KOPT-K1 (cell line): ENCODE data around the gene PIH1D1.

Experiments used
- H3K27ac ChIP-seq: fragments of 200-600 bp; sonication (generic); 2 replicates; pipeline ENCODE4 v1.5.1; 2016; ENCODE audit warnings: antibody characterized with exemption, mild to moderate bottlenecking, low read depth, low read length; ENCODE audit not compliant: poor library complexity, severe bottlenecking
- H3K36me3 ChIP-seq: fragments of 200-600 bp; sonication (generic); 2 replicates; pipeline ENCODE4 v1.5.1; 2017; ENCODE audit warnings: antibody characterized with exemption, mild to moderate bottlenecking, low read length, moderate library complexity; ENCODE audit not compliant: insufficient read depth
- H3K9me3 ChIP-seq: fragments of 200-600 bp; sonication (generic); 2 replicates; pipeline ENCODE4 v1.5.1; 2017; ENCODE audit warnings: antibody characterized with exemption, low read length, mild to moderate bottlenecking; ENCODE audit not compliant: insufficient read depth, poor library complexity, severe bottlenecking

PIH1D1 gene

DNA sequence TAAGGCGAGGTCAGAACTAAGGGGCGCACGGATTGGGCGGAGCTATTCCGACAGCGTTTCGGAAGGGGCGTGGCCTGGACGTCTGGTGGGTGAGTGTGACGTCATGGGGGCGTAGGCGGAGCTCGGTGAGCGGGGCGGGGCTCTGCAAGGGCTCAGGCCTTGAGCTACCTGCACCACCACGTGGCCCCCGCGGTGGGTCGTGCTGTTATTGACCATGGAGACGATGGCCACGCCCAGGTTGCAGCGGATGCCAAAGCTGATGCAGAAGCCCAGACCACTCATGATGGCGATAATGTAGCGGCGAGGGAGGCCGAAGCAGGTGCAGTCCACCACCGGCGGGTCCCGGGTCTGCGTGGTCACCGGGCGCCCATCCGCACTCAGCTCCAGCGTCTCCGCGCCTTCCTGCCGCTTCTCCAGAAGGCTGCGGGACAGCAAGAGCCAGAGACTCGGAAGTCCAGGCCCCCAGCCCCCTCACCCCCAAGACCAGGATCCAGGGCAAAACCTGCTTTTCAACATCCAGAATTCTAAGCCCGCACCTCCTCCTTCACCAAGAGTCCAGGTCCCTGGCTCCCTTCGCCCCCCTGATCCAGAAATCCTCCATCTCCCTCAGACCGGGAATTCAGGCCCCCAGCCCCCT lies 15.1 kb downstream of the PIH1D1 start:
- no peak overlapping the region for H3K27ac ChIP-seq

GRCh38 chr19:49435670-49436069 lies 15.9 kb downstream of the PIH1D1 start:
- Histone ChIP-seq H3K36me3 (no peaks in the 10 kb centered on the region), H3K9me3 (no peaks in the 10 kb centered on the region), H3K27ac (no peak overlapping the region)

More for the DNA sequence above, 15.1 kb downstream of the PIH1D1 start:
- Histone ChIP-seq H3K36me3 (no peaks in the 10 kb centered on the region), H3K9me3 (no peaks in the 10 kb centered on the region)

DNA sequence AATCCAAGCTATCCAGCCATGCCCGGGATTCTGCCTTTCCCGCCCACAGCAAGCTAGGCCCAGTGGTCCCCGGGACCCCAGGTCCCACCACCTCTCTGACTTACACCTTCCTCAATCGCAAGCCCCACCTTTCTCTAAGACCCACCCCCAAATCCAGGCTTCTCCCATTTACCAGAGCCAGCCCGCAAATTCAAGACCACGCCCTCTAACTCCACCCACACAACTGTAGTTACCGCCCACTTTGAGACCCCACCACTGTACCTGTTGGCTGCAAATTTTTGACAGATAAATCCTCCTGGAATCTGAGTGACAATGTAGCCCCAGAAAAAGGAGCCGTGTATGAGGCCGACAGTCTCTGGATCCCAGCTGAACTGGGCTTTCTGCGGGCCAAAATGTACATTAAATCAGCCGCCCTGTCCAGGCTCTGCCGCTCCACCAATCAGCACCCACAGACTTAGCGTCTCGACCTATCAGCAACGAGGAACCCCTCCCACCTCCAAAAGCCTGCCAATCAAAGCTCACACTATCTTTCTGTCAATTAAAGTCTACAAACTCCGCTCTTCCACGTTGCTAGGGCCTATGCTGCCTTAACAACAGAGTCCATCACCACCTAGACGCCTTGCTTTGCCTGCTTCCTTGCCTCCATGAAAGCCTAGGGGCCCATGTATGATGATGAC lies 16.6 kb downstream of the PIH1D1 start:
- no peak overlapping the region for H3K27ac ChIP-seq
- no peaks in the 10 kb centered on the region for H3K9me3 ChIP-seq
- no peaks in the 10 kb centered on the region for H3K36me3 ChIP-seq

DNA sequence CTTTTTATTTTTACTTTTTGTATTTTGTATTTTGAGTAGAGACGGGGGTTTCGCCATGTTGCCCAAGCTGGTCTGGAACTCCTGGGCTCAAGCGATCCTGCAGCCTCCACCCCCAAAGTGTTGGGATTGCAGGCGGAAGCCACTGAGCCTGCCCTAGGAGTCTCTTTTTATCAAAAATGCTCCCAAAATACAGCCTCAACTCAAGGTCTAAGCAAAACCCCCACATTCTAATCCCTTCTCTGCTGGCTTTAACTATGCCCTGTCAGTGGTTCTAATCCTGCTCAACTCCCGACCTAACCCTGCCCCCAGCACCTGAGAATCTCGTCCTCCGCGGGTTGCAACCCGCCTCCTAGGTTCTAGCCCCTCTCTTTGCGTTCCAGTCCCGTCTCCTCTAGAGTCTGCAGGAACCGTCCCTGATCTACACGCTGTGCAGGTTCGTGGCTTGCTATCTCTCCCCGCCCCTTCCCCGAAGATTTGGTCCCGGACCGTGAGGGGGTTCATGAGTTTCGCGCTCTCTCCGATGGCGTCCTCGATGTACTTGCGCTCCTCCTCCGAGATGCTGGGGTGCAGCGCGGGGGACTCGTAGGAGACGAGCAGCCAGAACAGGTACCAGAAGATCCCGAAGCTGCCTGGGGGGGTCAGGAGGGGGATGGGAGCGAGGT lies 18.2 kb downstream of the PIH1D1 start:
- H3K27ac ChIP-seq: no peak overlapping the region
- no peaks in the 10 kb centered on the region for H3K9me3 ChIP-seq
- H3K36me3 ChIP-seq: no peaks in the 10 kb centered on the region

DNA sequence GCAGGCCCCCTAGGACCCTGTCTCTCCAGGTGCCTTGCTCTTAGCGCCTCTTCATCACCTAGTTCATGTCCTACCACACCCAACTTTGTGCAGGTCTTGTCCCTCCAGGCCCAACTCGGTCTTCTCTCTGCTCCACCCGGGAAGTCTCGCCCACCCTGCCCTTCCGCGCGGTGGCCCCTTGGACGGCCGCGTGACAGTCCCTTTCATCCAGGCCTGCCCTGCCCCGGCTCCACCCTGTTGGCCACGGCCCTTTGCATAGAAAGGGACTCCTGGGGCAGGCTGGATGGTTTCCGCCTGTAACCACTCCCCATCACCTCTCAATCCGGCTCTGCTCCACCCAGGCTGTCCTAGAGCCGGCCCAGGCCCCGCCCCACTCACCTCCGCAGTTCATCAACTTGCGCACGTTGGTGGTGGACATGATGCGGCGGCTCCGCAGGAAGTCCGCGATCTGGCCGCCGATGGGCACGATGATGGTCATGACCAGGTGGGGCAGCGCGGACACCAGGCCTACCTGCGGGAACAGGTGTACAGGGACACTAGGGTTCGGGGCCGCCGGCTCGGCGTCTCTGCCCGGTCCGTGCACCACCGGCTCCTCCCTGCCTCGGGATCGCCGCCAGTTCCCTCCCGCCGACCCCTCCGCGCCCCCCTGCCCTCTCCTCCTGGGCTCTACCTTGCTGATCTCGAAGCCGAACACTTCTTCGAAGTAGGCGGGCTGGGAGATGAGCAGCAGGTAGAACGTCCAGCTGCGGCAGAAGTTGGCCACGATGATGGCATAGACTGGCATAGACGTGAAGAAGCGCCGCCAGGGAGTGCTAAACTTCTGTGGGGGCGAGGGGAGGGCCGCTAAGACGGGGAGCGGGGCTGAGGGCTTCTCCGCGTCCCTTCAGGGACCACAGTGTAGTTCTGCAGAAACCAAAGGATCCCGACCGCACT lies 19.2 kb downstream of the PIH1D1 start:
- Histone ChIP-seq H3K27ac (no peak overlapping the region), H3K9me3 (no peaks in the 10 kb centered on the region), H3K36me3 (no peaks in the 10 kb centered on the region)

DNA sequence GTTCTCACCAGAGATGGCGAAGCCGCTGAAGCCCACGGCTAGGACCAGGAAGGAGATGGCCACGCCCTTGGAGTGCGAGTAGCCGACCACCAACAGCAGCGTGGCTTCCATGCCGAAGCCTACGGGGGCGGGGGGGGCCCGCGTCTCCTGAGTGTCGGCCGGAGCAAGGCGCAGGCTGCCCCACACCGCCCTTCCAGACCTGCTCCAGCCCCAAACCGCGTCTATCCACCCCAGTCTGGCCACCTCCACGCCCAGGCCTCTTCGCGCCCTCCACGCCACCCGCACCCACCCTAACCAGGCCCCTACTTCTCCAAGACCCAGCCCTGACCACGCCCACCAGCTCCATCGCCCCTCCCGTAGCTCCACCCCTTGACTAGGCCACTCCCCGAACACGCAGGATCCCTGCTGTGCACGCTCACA lies 20.3 kb downstream of the PIH1D1 start:
- Histone ChIP-seq H3K27ac (no peak overlapping the region), H3K36me3 (no peaks in the 10 kb centered on the region), H3K9me3 (no peaks in the 10 kb centered on the region)

- Histone ChIP-seq H3K9me3 (no peaks in the 10 kb centered on the region), H3K27ac (no peak overlapping the region), H3K36me3 (no peaks in the 10 kb centered on the region)
These were observed 20.8 kb downstream of the PIH1D1 start for GRCh38 chr19:49430678-49431329.

DNA sequence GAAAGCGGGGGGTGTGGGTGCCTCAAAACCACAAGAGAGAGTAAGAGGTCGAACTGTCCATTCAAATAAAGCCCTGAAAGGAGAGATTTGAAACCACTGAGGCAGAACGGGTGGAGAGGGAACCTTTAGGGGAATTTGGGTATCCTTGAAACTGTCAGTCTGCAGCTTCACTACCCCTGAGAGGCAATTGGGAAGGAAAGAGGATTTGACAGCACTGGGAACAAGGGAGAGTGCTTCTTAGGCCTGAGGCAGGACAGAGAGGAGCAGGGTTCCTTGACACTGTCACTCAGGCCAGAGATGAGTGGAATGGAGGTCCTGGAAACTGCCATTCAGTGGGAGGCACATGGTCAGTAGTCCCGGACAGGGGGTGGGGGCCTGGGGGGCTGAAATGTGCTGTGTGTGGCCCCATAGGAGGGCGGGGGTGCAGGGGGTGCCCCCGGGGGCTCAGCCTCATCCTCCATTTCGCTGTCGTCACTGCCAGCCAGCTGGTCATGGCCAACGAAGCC lies 21.4 kb downstream of the PIH1D1 start:
- H3K9me3 ChIP-seq: no peaks in the 10 kb centered on the region
- no peaks in the 10 kb centered on the region for H3K36me3 ChIP-seq
- no peak overlapping the region for H3K27ac ChIP-seq

GRCh38 chr19:49428547-49429451 lies 22.8 kb downstream of the PIH1D1 start:
- Histone ChIP-seq H3K36me3 (no peaks in the 10 kb centered on the region), H3K27ac (no peak overlapping the region), H3K9me3 (no peaks in the 10 kb centered on the region)

- no peaks in the 10 kb centered on the region for H3K36me3 ChIP-seq
- no peaks in the 10 kb centered on the region for H3K9me3 ChIP-seq
- no peak overlapping the region for H3K27ac ChIP-seq
These were observed 23.6 kb downstream of the PIH1D1 start for GRCh38 chr19:49427855-49428546.

GRCh38 chr19:49427339-49427738 lies 24.3 kb downstream of the PIH1D1 start:
- H3K27ac ChIP-seq: no peak overlapping the region
- H3K36me3 ChIP-seq: no peaks in the 10 kb centered on the region
- no peaks in the 10 kb centered on the region for H3K9me3 ChIP-seq

GRCh38 chr19:49425922-49426592 lies 25.6 kb downstream of the PIH1D1 start:
- Histone ChIP-seq H3K36me3 (no peaks in the 10 kb centered on the region), H3K9me3 (no peaks in the 10 kb centered on the region), H3K27ac (no peak overlapping the region)

DNA sequence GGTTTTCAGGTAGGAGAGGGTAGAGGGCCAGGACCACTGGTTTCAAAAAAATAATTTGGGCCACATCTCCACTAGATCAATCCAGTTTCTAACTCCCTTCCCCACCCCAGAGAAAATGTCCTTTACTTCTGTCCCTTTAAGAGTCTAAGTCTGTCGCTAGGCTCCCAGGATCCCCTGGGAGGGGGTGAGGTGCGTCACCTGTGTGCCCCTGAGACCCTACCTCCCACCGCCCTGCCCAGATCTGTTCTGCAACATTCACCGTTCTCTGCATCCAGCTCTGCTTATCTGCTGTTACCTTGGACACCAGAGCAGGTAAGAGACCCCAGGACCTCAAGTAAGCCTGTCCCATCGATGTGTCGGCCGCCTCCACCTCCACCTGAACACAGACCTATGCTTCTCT lies 26.4 kb downstream of the PIH1D1 start, which contains the start of gene GFY:
Gene GFY, plus strand, starts transcription at position 211 of the 400 bp plus-strand sequence. CDS start 1,043 bp downstream, outside the sequence.
- Histone ChIP-seq H3K9me3 (no peaks in the 10 kb centered on the region), H3K27ac (no peak within 1 kb of the TSS), H3K36me3 (no peaks in the 10 kb centered on the region)
